GM21526 (cell line): ENCODE results near the gene MAPRE2.
A peak's percentile ranks its signal among the peaks of the same experiment; 100 is the strongest.

Experiments
- ATAC-seq: cut with Tn5 transposase; IDR thresholded peaks from one replicate; pipeline ENCODE4 v1.9.1; 2021; ENCODE audit warnings: moderate library complexity; ENCODE audit not compliant: unreplicated experiment, low FRiP score

Gene MAPRE2

GRCh38 chr18:35040988-35041814 lies at the start of gene MAPRE2:
Gene MAPRE2, plus strand, starts transcription at chr18:35041413. Its CDS starts 127 bp downstream, at chr18:35041540.
- peak; percentile 77 for ATAC-seq

- no peak for ATAC-seq
Measured at GRCh38 chr18:34991561-34991960, 49.7 kb upstream of the MAPRE2 start.

GRCh38 chr18:34993289-34993688 lies 47.9 kb upstream of the MAPRE2 start:
- ATAC-seq = no peak

GRCh38 chr18:34995746-34996145 lies 45.5 kb upstream of the MAPRE2 start:
- ATAC-seq = no peak

GRCh38 chr18:34998661-34999060 lies 42.6 kb upstream of the MAPRE2 start:
- no peak for ATAC-seq

GRCh38 chr18:34999756-35000289 lies 41.4 kb upstream of the MAPRE2 start:
- no peak for ATAC-seq

GRCh38 chr18:35000457-35000856 lies 40.8 kb upstream of the MAPRE2 start:
- no peak for ATAC-seq

- no peak for ATAC-seq
Measured at GRCh38 chr18:35002120-35002519, 39.1 kb upstream of the MAPRE2 start.

GRCh38 chr18:35005963-35006577 lies 35.1 kb upstream of the MAPRE2 start:
- peak; percentile 83 for ATAC-seq

- ATAC-seq = no peak
Measured at GRCh38 chr18:35010156-35010555, 31.1 kb upstream of the MAPRE2 start.

GRCh38 chr18:35010993-35011392 lies 30.2 kb upstream of the MAPRE2 start:
- ATAC-seq = no peak

- no peak for ATAC-seq
Measured at GRCh38 chr18:35019933-35020332, 21.3 kb upstream of the MAPRE2 start.

GRCh38 chr18:35022426-35023001 lies 18.7 kb upstream of the MAPRE2 start:
- no peak for ATAC-seq

- ATAC-seq = no peak
Measured at GRCh38 chr18:35024196-35024595, 17.0 kb upstream of the MAPRE2 start.

GRCh38 chr18:35024965-35025364 lies 16.2 kb upstream of the MAPRE2 start:
- ATAC-seq = no peak

- no peak for ATAC-seq
Measured at GRCh38 chr18:35026407-35027061, 14.7 kb upstream of the MAPRE2 start.

GRCh38 chr18:35027206-35027605 lies 14.0 kb upstream of the MAPRE2 start:
- ATAC-seq = no peak

- no peak for ATAC-seq
Measured at GRCh38 chr18:35028536-35028935, 12.7 kb upstream of the MAPRE2 start.

GRCh38 chr18:35029103-35029502 lies 12.1 kb upstream of the MAPRE2 start:
- no peak for ATAC-seq

- peak; percentile 86 for ATAC-seq
Measured at GRCh38 chr18:35029770-35030169, 11.4 kb upstream of the MAPRE2 start.
